Mammary epithelial cell (primary cell): Measurements from ENCODE around the gene HIVEP3.
A peak's percentile ranks its signal among the peaks of the same experiment; 100 is the strongest.

Experiments
- EZH2 ChIP-seq: IDR thresholded peaks from 2 replicates; pipeline ENCODE4 v1.6.1; 2012; ENCODE audit warnings: low read length, inconsistent platforms, borderline replicate concordance
- TF ChIP-seq, protein P1 (sequence below), 2 donors: IDR thresholded peaks in 1 of 2; conservative IDR thresholded peaks in 1 of 2; 2 replicates each; pipeline ENCODE4 v1.5.1; 2011 to 2012; ENCODE audit warnings: inconsistent platforms in 2 of 2, low read length in 2 of 2, mild to moderate bottlenecking in 2 of 2, control low read depth in 1 of 2, low read depth in 1 of 2; ENCODE audit not compliant: insufficient read depth in 1 of 2; ENCODE audit errors: extremely low read depth in 1 of 2

DNA sequence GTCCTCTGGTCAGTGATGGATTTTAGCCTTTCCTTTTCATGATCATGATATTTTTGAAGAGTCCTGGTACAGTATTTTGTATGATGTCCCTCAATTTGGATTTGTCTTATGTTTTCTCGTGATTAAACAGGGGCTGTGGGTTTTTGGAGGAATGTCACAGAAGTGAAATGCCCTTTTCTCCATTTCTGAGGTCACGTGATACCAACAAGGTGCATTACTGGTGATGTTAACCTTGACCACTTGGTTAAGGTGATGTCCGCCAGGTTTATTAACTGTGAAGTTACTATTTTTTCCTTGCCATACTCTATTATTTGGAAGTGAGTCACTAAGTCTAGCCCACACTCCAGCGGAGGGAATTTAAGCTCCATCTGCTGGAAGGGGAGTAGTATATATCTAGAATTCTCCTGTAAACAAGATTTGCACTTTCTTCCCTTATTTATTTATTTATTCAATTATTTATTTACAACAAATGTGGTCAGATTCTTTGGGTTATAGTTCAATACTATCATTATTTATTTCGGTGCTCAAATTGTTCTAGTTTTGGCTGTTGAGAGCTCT is 123.4 kb downstream of the HIVEP3 start:
- TF ChIP-seq, protein P1, sequence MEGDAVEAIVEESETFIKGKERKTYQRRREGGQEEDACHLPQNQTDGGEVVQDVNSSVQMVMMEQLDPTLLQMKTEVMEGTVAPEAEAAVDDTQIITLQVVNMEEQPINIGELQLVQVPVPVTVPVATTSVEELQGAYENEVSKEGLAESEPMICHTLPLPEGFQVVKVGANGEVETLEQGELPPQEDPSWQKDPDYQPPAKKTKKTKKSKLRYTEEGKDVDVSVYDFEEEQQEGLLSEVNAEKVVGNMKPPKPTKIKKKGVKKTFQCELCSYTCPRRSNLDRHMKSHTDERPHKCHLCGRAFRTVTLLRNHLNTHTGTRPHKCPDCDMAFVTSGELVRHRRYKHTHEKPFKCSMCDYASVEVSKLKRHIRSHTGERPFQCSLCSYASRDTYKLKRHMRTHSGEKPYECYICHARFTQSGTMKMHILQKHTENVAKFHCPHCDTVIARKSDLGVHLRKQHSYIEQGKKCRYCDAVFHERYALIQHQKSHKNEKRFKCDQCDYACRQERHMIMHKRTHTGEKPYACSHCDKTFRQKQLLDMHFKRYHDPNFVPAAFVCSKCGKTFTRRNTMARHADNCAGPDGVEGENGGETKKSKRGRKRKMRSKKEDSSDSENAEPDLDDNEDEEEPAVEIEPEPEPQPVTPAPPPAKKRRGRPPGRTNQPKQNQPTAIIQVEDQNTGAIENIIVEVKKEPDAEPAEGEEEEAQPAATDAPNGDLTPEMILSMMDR (conservative IDR thresholded peaks at IDR 0.05 in 1 of 2, IDR thresholded peaks at IDR 0.05 in 1 of 2; ENCODE audit: extremely low read depth in 1 of 2, insufficient read depth in 1 of 2, low read depth in 1 of 2, low read length in 2 of 2), result peak; percentile 39 to 70
- TF ChIP-seq EZH2, result no peak
